Gastroesophageal sphincter (tissue), 3 donors: Measurements from ENCODE around the gene TMEM239.

Experiments
- POLR2A ChIP-seq, 2 donors: fragments of 450-650 bp; IDR thresholded peaks; one replicate each; pipeline ENCODE4 v1.6.1; 2017; ENCODE audit warnings: antibody characterized with exemption in 2 of 2, mild to moderate bottlenecking in 2 of 2, moderate library complexity in 1 of 2
- TF ChIP-seq, protein P1 (sequence below), 4 experiments: fragments of 200-600 bp in 2 of 4; fragments of 450-650 bp in 2 of 4; sonication (generic) in 1 of 4; IDR thresholded peaks; one replicate each; pipeline ENCODE4 v1.5.1; 2017 to 2019; ENCODE audit warnings: antibody characterized with exemption in 4 of 4, mild to moderate bottlenecking in 2 of 4, moderate library complexity in 2 of 4

- TF ChIP-seq, protein P1, sequence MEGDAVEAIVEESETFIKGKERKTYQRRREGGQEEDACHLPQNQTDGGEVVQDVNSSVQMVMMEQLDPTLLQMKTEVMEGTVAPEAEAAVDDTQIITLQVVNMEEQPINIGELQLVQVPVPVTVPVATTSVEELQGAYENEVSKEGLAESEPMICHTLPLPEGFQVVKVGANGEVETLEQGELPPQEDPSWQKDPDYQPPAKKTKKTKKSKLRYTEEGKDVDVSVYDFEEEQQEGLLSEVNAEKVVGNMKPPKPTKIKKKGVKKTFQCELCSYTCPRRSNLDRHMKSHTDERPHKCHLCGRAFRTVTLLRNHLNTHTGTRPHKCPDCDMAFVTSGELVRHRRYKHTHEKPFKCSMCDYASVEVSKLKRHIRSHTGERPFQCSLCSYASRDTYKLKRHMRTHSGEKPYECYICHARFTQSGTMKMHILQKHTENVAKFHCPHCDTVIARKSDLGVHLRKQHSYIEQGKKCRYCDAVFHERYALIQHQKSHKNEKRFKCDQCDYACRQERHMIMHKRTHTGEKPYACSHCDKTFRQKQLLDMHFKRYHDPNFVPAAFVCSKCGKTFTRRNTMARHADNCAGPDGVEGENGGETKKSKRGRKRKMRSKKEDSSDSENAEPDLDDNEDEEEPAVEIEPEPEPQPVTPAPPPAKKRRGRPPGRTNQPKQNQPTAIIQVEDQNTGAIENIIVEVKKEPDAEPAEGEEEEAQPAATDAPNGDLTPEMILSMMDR (IDR thresholded peaks at IDR 0.05) = no peak
- no peak for TF ChIP-seq POLR2A (IDR thresholded peaks at IDR 0.05)
Observed at GRCh38 chr20:2838170-2838797, 22.1 kb downstream of the TMEM239 start.
